Left cardiac atrium (tissue), 2 donors: ENCODE data around the gene DHDH. TPM values are rescaled to one million over a fixed set of nuclear protein-coding genes. Genes with fewer than 3 reads are reported as not detected.

ENCODE experiments used
- total RNA-seq, 2 donors: library from RNA; stranded (reverse); fragmentation: NEBNext Ultra II Directional; extraction: Animal tissue kit (Norgen Biotek cat#: 25700); gene quantifications; one replicate each; pipeline ENCODE4 v1.2.1, GENCODE V29; 2021
- donor health status: DM: no; HTN: yes; CAD: no; lungs with severe emphysema.
- donor health status: DM: yes; HTN: yes; CAD: no.

DHDH gene
- total RNA-seq, 2 donors from 2014 or later, result not detected

Other genes with a start within 250 kb of the DHDH start
- not detected for gene FUT2, start 237.7 kb upstream of the DHDH start, total RNA-seq
- 1 to 10 TPM; 1.6 to 3.2 TPM for gene MAMSTR, start 214.0 kb upstream of the DHDH start, total RNA-seq
- 10 to 100 TPM; 14.9 to 23.8 TPM for gene RASIP1, start 193.1 kb upstream of the DHDH start, total RNA-seq
- gene IZUMO1, start 186.8 kb upstream of the DHDH start, total RNA-seq, result under 1 TPM; 0.29 to 0.92 TPM
- 1 to 10 TPM; 2.1 to 3.5 TPM for gene FUT1, start 181.1 kb upstream of the DHDH start, total RNA-seq
- not detected for gene FGF21, start 178.2 kb upstream of the DHDH start, total RNA-seq
- gene BCAT2, start 122.7 kb upstream of the DHDH start, total RNA-seq, result 10 to 100 TPM; 29.8 to 37.7 TPM
- 1 to 10 TPM; 2.8 to 5.4 TPM for gene HSD17B14, start 97.2 kb upstream of the DHDH start, total RNA-seq
- 10 to 100 TPM; 29.6 to 67.1 TPM for gene PLEKHA4, start 65.1 kb upstream of the DHDH start, total RNA-seq
- 10 to 100 TPM; 67.2 to 78.6 TPM for gene PPP1R15A, start 61.3 kb upstream of the DHDH start, total RNA-seq
- gene TULP2, start 35.0 kb upstream of the DHDH start, total RNA-seq, result under 1 TPM in 1 of 2 donors, not detected in 1; 0.50 TPM
- gene NUCB1, start 33.4 kb upstream of the DHDH start, total RNA-seq, result 100 to 1,000 TPM; 279 to 342 TPM
- gene BAX, start 21.2 kb downstream of the DHDH start, total RNA-seq, result 10 to 100 TPM; 28.8 to 36.1 TPM
- 1,000 to 10,000 TPM; 1,813 to 2,086 TPM for gene FTL, start 31.6 kb downstream of the DHDH start, total RNA-seq
- 10 to 100 TPM; 66.4 to 95.7 TPM for gene GYS1, start 59.6 kb downstream of the DHDH start, total RNA-seq
- 10 to 100 TPM; 39.3 to 50.0 TPM for gene RUVBL2, start 60.2 kb downstream of the DHDH start, total RNA-seq
- under 1 TPM in 1 of 2 donors, not detected in 1; 0.55 TPM for gene LHB, start 83.4 kb downstream of the DHDH start, total RNA-seq
- gene CGB3, start 90.6 kb downstream of the DHDH start, total RNA-seq, result not detected
- gene CGB2, start 98.2 kb downstream of the DHDH start, total RNA-seq, result not detected
- gene CGB1, start 103.2 kb downstream of the DHDH start, total RNA-seq, result not detected
- not detected for gene CGB5, start 110.1 kb downstream of the DHDH start, total RNA-seq
- gene CGB8, start 115.4 kb downstream of the DHDH start, total RNA-seq, result not detected
- under 1 TPM in 1 of 2 donors, not detected in 1; 0.29 TPM for gene CGB7, start 124.0 kb downstream of the DHDH start, total RNA-seq
- 1 to 10 TPM in 1 of 2 donors, under 1 TPM in 1; 0.81 to 1.2 TPM for gene NTF4, start 131.1 kb downstream of the DHDH start, total RNA-seq
- gene KCNA7, start 139.0 kb downstream of the DHDH start, total RNA-seq, result 1 to 10 TPM; 2.4 to 3.0 TPM
- 100 to 1,000 TPM in 1 of 2 donors, 10 to 100 TPM in 1; 98.3 to 134 TPM for gene SNRNP70, start 151.8 kb downstream of the DHDH start, total RNA-seq
- gene LIN7B, start 180.7 kb downstream of the DHDH start, total RNA-seq, result 10 to 100 TPM; 11.4 to 14.9 TPM
- 1 to 10 TPM in 1 of 2 donors, under 1 TPM in 1; 0.47 to 1.6 TPM for gene C19orf73, start 185.4 kb downstream of the DHDH start, total RNA-seq
- gene PPFIA3, start 185.8 kb downstream of the DHDH start, total RNA-seq, result 10 to 100 TPM in 1 of 2 donors, 1 to 10 TPM in 1; 6.7 to 11.5 TPM
- 100 to 1,000 TPM; 480 to 499 TPM for gene HRC, start 221.7 kb downstream of the DHDH start, total RNA-seq
- 10 to 100 TPM; 24.4 to 30.6 TPM for gene TRPM4, start 224.1 kb downstream of the DHDH start, total RNA-seq